ENCODE measurements around the gene NLGN4Y. TPM values are rescaled to one million over a fixed set of nuclear protein-coding genes. Genes with fewer than 3 reads are reported as not detected.

Gene NLGN4Y
- total and polyA plus RNA-seq, 4 donors, result 2.9 to 5.3 TPM; not detected in 2

- TF ChIP-seq MAX (IDR thresholded peaks at IDR 0.05), result no peak
Measured at GRCh38 chrY:14824583-14824982, 300.3 kb downstream of the NLGN4Y start (continued).

- Histone ChIP-seq H3K9ac (ENCODE audit: low read depth in 1 of 2, low read length in 2 of 2) (no peak overlapping the region), H3K9me3 (ENCODE audit: control insufficient read depth in 4 of 4, low read length in 3 of 4) (no peaks in the 10 kb centered on the region), H3K4me1 (ENCODE audit: control insufficient read depth in 4 of 4, insufficient read depth in 4 of 4, low read length in 3 of 4) (no peaks in the 10 kb centered on the region), H3K36me3 (ENCODE audit: control insufficient read depth in 4 of 4, insufficient read depth in 3 of 4, low read depth in 1 of 4, low read length in 3 of 4) (no peaks in the 10 kb centered on the region), H3K4me3 (ENCODE audit: low read depth in 1 of 3, low read length in 3 of 3) (no peak overlapping the region), H3K27ac (ENCODE audit: low read depth in 1 of 2, low read length in 2 of 2) (no peak overlapping the region), H3K27me3 (ENCODE audit: control insufficient read depth in 4 of 4, insufficient read depth in 4 of 4, low read length in 3 of 4) (no peaks in the 10 kb centered on the region)
- WGBS, result 87% methylated on average over 2 of the region's 2 CpGs
- no peak for DNase-seq (ENCODE audit: low spot score)
- TF ChIP-seq CTCF (IDR thresholded peaks at IDR 0.05; ENCODE audit: low read depth, low read length, missing input control), result no peak
- no peak for TF ChIP-seq MAX (IDR thresholded peaks at IDR 0.05)
- no peak for TF ChIP-seq EGR1 (IDR thresholded peaks at IDR 0.05; ENCODE audit: low read depth in 2 of 2)
Measured at GRCh38 chrY:14825728-14826127, 301.4 kb downstream of the NLGN4Y start.

GRCh38 chrY:14828531-14828930 lies 304.2 kb downstream of the NLGN4Y start:
- 85% methylated on average over 5 of the region's 5 CpGs for WGBS
- H3K4me3 ChIP-seq (ENCODE audit: low read depth in 1 of 3, low read length in 3 of 3), result no peak overlapping the region
- H3K4me1 ChIP-seq (ENCODE audit: control insufficient read depth in 4 of 4, insufficient read depth in 4 of 4, low read length in 3 of 4), result no peaks in the 10 kb centered on the region
- H3K9ac ChIP-seq (ENCODE audit: low read depth in 1 of 2, low read length in 2 of 2), result no peak overlapping the region
- no peak for DNase-seq (ENCODE audit: low spot score)
- H3K27ac ChIP-seq (ENCODE audit: low read depth in 1 of 2, low read length in 2 of 2), result no peak overlapping the region
- no peaks in the 10 kb centered on the region for H3K36me3 ChIP-seq (ENCODE audit: control insufficient read depth in 4 of 4, insufficient read depth in 3 of 4, low read depth in 1 of 4, low read length in 3 of 4)
- H3K27me3 ChIP-seq (ENCODE audit: control insufficient read depth in 4 of 4, insufficient read depth in 4 of 4, low read length in 3 of 4), result no peaks in the 10 kb centered on the region
- no peaks in the 10 kb centered on the region for H3K9me3 ChIP-seq (ENCODE audit: control insufficient read depth in 4 of 4, low read length in 3 of 4)
- TF ChIP-seq HNF4A (conservative IDR thresholded peaks at IDR 0.05) (no peak), RAD21 (IDR thresholded peaks at IDR 0.05) (no peak), YY1 (IDR thresholded peaks at IDR 0.05) (no peak), FOXA2 (IDR thresholded peaks at IDR 0.05) (no peak)

- H3K9ac ChIP-seq (ENCODE audit: low read depth in 1 of 2, low read length in 2 of 2), result no peak overlapping the region
- no peak overlapping the region for H3K4me3 ChIP-seq (ENCODE audit: low read depth in 1 of 3, low read length in 3 of 3)
- no peak for DNase-seq (ENCODE audit: low spot score)
- H3K36me3 ChIP-seq (ENCODE audit: control insufficient read depth in 4 of 4, insufficient read depth in 3 of 4, low read depth in 1 of 4, low read length in 3 of 4), result no peaks in the 10 kb centered on the region
- H3K27me3 ChIP-seq (ENCODE audit: control insufficient read depth in 4 of 4, insufficient read depth in 4 of 4, low read length in 3 of 4), result no peaks in the 10 kb centered on the region
- 94% methylated on average over 9 of the region's 9 CpGs for WGBS
- H3K27ac ChIP-seq (ENCODE audit: low read depth in 1 of 2, low read length in 2 of 2), result no peak overlapping the region
- no peaks in the 10 kb centered on the region for H3K9me3 ChIP-seq (ENCODE audit: control insufficient read depth in 4 of 4, low read length in 3 of 4)
- no peaks in the 10 kb centered on the region for H3K4me1 ChIP-seq (ENCODE audit: control insufficient read depth in 4 of 4, insufficient read depth in 4 of 4, low read length in 3 of 4)
- TF ChIP-seq FOXA1 (IDR thresholded peaks at IDR 0.05), result no peak
- no peak for TF ChIP-seq ATF3 (IDR thresholded peaks at IDR 0.05)
- TF ChIP-seq ZBTB33 (IDR thresholded peaks at IDR 0.05), result no peak
- TF ChIP-seq YY1 (IDR thresholded peaks at IDR 0.05), result no peak
- TF ChIP-seq TAF1 (conservative IDR thresholded peaks at IDR 0.05), result no peak
- TF ChIP-seq EGR1 (IDR thresholded peaks at IDR 0.05; ENCODE audit: low read depth in 2 of 2), result no peak
- TF ChIP-seq HNF4G (IDR thresholded peaks at IDR 0.05), result no peak
- TF ChIP-seq HNF4A (conservative IDR thresholded peaks at IDR 0.05), result no peak
- no peak for TF ChIP-seq RXRA (IDR thresholded peaks at IDR 0.05)
- no peak for TF ChIP-seq RAD21 (IDR thresholded peaks at IDR 0.05)
- no peak for TF ChIP-seq CTCF (IDR thresholded peaks at IDR 0.05; ENCODE audit: low read depth, low read length, missing input control)
- TF ChIP-seq REST (IDR thresholded peaks at IDR 0.05), result no peak
- no peak for TF ChIP-seq SP1 (IDR thresholded peaks at IDR 0.05)
Measured at GRCh38 chrY:14829366-14829885, 305.1 kb downstream of the NLGN4Y start.

Measured in liver (tissue), 9 donors.